ENCODE results near the gene DNAJC8.

- no peak for TF ChIP-seq SRF (IDR thresholded peaks at IDR 0.05; ENCODE audit: low read depth in 2 of 2, low read length in 2 of 2)
- no peak for TF ChIP-seq STAT1 (conservative IDR thresholded peaks at IDR 0.05)
- TF ChIP-seq HCFC1 (IDR thresholded peaks at IDR 0.05; ENCODE audit: low read length) = no peak
Observed at GRCh38 chr1:28246427-28246832, 13.6 kb upstream of the DNAJC8 start.

All from GM12878 (cell line).